H9 (cell line): ENCODE measurements around the gene NTRK3. TPM values are rescaled to one million over a fixed set of nuclear protein-coding genes. Genes with fewer than 3 reads are reported as not detected.
A peak's percentile ranks its signal among the peaks of the same experiment; 100 is the strongest.

Experiments used
- DNase-seq: peaks from one replicate; pipeline ENCODE4 v3.0.0-alpha.2; 2017
- H2AFZ ChIP-seq: one replicate; pipeline ENCODE4 v1.6.1; 2013; ENCODE audit warnings: mild to moderate bottlenecking, low read length, control low read depth, moderate library complexity
- H2AK5ac ChIP-seq: 2 replicates; pipeline ENCODE4 v1.6.1; 2013; ENCODE audit warnings: low read length, control low read depth, mixed read lengths; ENCODE audit not compliant: insufficient read length
- H2BK120ac ChIP-seq: one replicate; pipeline ENCODE4 v1.6.1; 2013; ENCODE audit warnings: low read depth, mild to moderate bottlenecking, low read length, control low read depth, inconsistent platforms; ENCODE audit not compliant: poor library complexity, severe bottlenecking
- H2BK12ac ChIP-seq: 2 replicates; pipeline ENCODE4 v1.6.1; 2013; ENCODE audit warnings: low read length, control low read depth, mixed read lengths, low read depth; ENCODE audit not compliant: insufficient read length
- H2BK15ac ChIP-seq: 2 replicates; pipeline ENCODE4 v1.6.1; 2013; ENCODE audit warnings: low read depth, low read length, control low read depth
- H2BK20ac ChIP-seq: one replicate; pipeline ENCODE4 v1.6.1; 2013; ENCODE audit warnings: low read depth, mild to moderate bottlenecking, low read length, control low read depth, inconsistent platforms; ENCODE audit not compliant: poor library complexity, severe bottlenecking
- H2BK5ac ChIP-seq: 2 replicates; pipeline ENCODE4 v1.6.1; 2013; ENCODE audit warnings: low read length, control low read depth, mixed read lengths; ENCODE audit not compliant: insufficient read length
- H3K14ac ChIP-seq: 2 replicates; pipeline ENCODE4 v1.6.1; 2013; ENCODE audit warnings: low read length, control low read depth; ENCODE audit not compliant: insufficient read depth
- H3K18ac ChIP-seq: 2 replicates; pipeline ENCODE4 v1.6.1; 2013; ENCODE audit warnings: low read depth, mild to moderate bottlenecking, mixed read lengths, low read length, control low read depth; ENCODE audit not compliant: insufficient read length
- H3K23ac ChIP-seq: 2 replicates; pipeline ENCODE4 v1.6.1; 2013; ENCODE audit warnings: low read length, control low read depth, mixed read lengths, low read depth; ENCODE audit not compliant: insufficient read length
- H3K23me2 ChIP-seq: 2 replicates; pipeline ENCODE4 v1.6.1; 2013; ENCODE audit warnings: low read depth, mild to moderate bottlenecking, mixed read lengths, low read length, control low read depth; ENCODE audit not compliant: insufficient read length, poor library complexity, severe bottlenecking
- H3K27ac ChIP-seq: 2 replicates; pipeline ENCODE4 v1.5.1; 2013; ENCODE audit warnings: low read length, control low read depth, mixed read lengths, low read depth; ENCODE audit not compliant: insufficient read length
- H3K27me3 ChIP-seq: 2 replicates; pipeline ENCODE4 v1.6.1; 2013; ENCODE audit warnings: low read length, control low read depth, inconsistent platforms; ENCODE audit not compliant: insufficient read depth
- H3K4ac ChIP-seq: 2 replicates; pipeline ENCODE4 v1.6.1; 2013; ENCODE audit warnings: low read depth, mild to moderate bottlenecking, control low read depth, inconsistent platforms, low read length, moderate library complexity
- H3K4me1 ChIP-seq: 2 replicates; pipeline ENCODE4 v1.6.1; 2013; ENCODE audit warnings: low read length, control low read depth, inconsistent platforms; ENCODE audit not compliant: insufficient read depth
- H3K4me2 ChIP-seq: 2 replicates; pipeline ENCODE4 v1.6.1; 2013; ENCODE audit warnings: low read length, control low read depth, mixed read lengths; ENCODE audit not compliant: insufficient read length, insufficient read depth
- H3K56ac ChIP-seq: 2 replicates; pipeline ENCODE4 v1.6.1; 2013; ENCODE audit warnings: low read depth, mild to moderate bottlenecking, mixed read lengths, low read length, control low read depth; ENCODE audit not compliant: insufficient read length
- H3K79me1 ChIP-seq: 2 replicates; pipeline ENCODE4 v1.6.1; 2013; ENCODE audit warnings: low read depth, mild to moderate bottlenecking, moderate library complexity, low read length, control low read depth, inconsistent platforms; ENCODE audit not compliant: insufficient read depth, poor library complexity, severe bottlenecking
- H3K79me2 ChIP-seq: 2 replicates; pipeline ENCODE4 v1.6.1; 2013; ENCODE audit warnings: low read length, control low read depth, inconsistent platforms; ENCODE audit not compliant: insufficient read depth
- H3K9ac ChIP-seq: 2 replicates; pipeline ENCODE4 v1.6.1; 2013; ENCODE audit warnings: low read length, control low read depth, mixed read lengths; ENCODE audit not compliant: insufficient read length; ENCODE audit errors: extremely low read depth
- H3K9me3 ChIP-seq: one replicate; pipeline ENCODE4 v1.6.1; 2013; ENCODE audit warnings: low read depth, low read length, inconsistent platforms; ENCODE audit not compliant: control insufficient read depth
- H3T11ph ChIP-seq: one replicate; pipeline ENCODE4 v1.6.1; 2013; ENCODE audit warnings: mild to moderate bottlenecking, low read length, control low read depth, inconsistent platforms
- H4K20me1 ChIP-seq: one replicate; pipeline ENCODE4 v1.6.1; 2013; ENCODE audit not compliant: control insufficient read depth, insufficient read length, insufficient read depth
- H4K5ac ChIP-seq: 2 replicates; pipeline ENCODE4 v1.6.1; 2013; ENCODE audit warnings: low read depth, mild to moderate bottlenecking, mixed read lengths, low read length, control low read depth; ENCODE audit not compliant: insufficient read length
- H4K8ac ChIP-seq: replicated peaks from 2 replicates; pipeline ENCODE4 v1.6.1; 2013; ENCODE audit warnings: low read length, control low read depth, mixed read lengths, low read depth; ENCODE audit not compliant: insufficient read length
- H4K91ac ChIP-seq: 2 replicates; pipeline ENCODE4 v1.6.1; 2013; ENCODE audit warnings: low read depth, mild to moderate bottlenecking, moderate library complexity, mixed read lengths, low read length, control low read depth; ENCODE audit not compliant: insufficient read length
- H3K27ac Mint-ChIP-seq, 3 experiments: 2 replicates in 2 of 3; 3 replicates in 1 of 3; pipeline ENCODE4 v1.8.0; 2020 to 2021; ENCODE audit warnings: mixed read lengths in 3 of 3, mild to moderate bottlenecking in 1 of 3, moderate library complexity in 1 of 3
- H3K27me3 Mint-ChIP-seq: 2 replicates; pipeline ENCODE4 v1.8.0; 2021; ENCODE audit warnings: low read depth, mild to moderate bottlenecking, moderate library complexity, mixed read lengths
- H3K36me3 Mint-ChIP-seq, 3 experiments: 2 replicates in 2 of 3; 3 replicates in 1 of 3; pipeline ENCODE4 v1.8.0; 2020 to 2021; ENCODE audit warnings: low read depth in 3 of 3, mixed read lengths in 3 of 3; ENCODE audit not compliant: insufficient read depth in 1 of 3
- H3K4me1 Mint-ChIP-seq, 2 experiments: 2 replicates each; pipeline ENCODE4 v1.8.0; 2020; ENCODE audit warnings: mixed read lengths in 2 of 2
- H3K4me3 Mint-ChIP-seq, 2 experiments: 2 replicates in 1 of 2; 3 replicates in 1 of 2; pipeline ENCODE4 v1.8.0; 2020 to 2021; ENCODE audit warnings: mild to moderate bottlenecking in 2 of 2, mixed read lengths in 2 of 2, moderate library complexity in 1 of 2
- H3K9me3 Mint-ChIP-seq, 2 experiments: 2 replicates in 1 of 2; 3 replicates in 1 of 2; pipeline ENCODE4 v1.8.0; 2020; ENCODE audit warnings: mild to moderate bottlenecking in 2 of 2, mixed read lengths in 2 of 2, moderate library complexity in 1 of 2
- CTCF ChIP-seq: fragments of 200-600 bp; sonication (generic); conservative IDR thresholded peaks from 3 replicates; pipeline ENCODE4 v1.8.0; 2021; ENCODE audit warnings: antibody characterized with exemption, mild to moderate bottlenecking
- WGBS: extraction: QIAGEN DNeasy Blood & Tissue Kit; methylation state at CpG from one replicate; pipeline ENCODE4 v1.1.7; 2013; ENCODE audit warnings: missing lambda C conversion rate, low lambda C conversion rate, mixed read lengths; ENCODE audit not compliant: insufficient read length; ENCODE audit errors: extremely low coverage; 5-methylcytosine and 5-hydroxymethylcytosine counted together
- total RNA-seq: library from RNA; stranded (reverse); gene quantifications from 2 replicates; pipeline ENCODE4 v1.2.1, GENCODE V29; 2021

The NTRK3 gene
- total RNA-seq, 1 experiment from 2014 or later: 2.5 TPM

GRCh38 chr15:88077296-88078020 is 179.1 kb downstream of the NTRK3 start:
- Histone ChIP-seq H3K79me2 (no peaks in the 10 kb centered on the region), H2BK5ac (no peak overlapping the region), H2AFZ (no peak overlapping the region), H3K9ac (no peak overlapping the region), H3K4ac (no peak overlapping the region), H4K8ac (no peak overlapping the region), H3K14ac (no peak overlapping the region), H3K4me1 (peaks cover 2% of the 10 kb centered on the region; the same call in 1 of the 2 replicates), H3K27ac (no peak overlapping the region), H2BK120ac (no peak overlapping the region), H3K23me2 (no peaks in the 10 kb centered on the region), H3K4me2 (no peak overlapping the region), H3K27me3 (no peaks in the 10 kb centered on the region), H2BK20ac (no peak overlapping the region), H4K5ac (no peak overlapping the region), H3K9me3 (no peaks in the 10 kb centered on the region), H3K23ac (no peak overlapping the region), H4K20me1 (no peaks in the 10 kb centered on the region), H2BK15ac (no peak overlapping the region), H3K79me1 (no peaks in the 10 kb centered on the region), H2AK5ac (no peak overlapping the region), H3T11ph (no peak overlapping the region), H2BK12ac (no peak overlapping the region), H3K18ac (no peak overlapping the region), H3K56ac (no peak overlapping the region), H4K91ac (no peak overlapping the region)
- Mint-ChIP-seq H3K36me3 (no peaks in the 10 kb centered on the region; a peak in 1 of 7 replicates), H3K9me3 (no peaks in the 10 kb centered on the region), H3K27ac (peak overlapping the region in 1 of 3 experiments; percentile 38; a peak in 2 of 7 replicates), H3K27me3 (no peaks in the 10 kb centered on the region; the same call in none of the 2 replicates), H3K4me1 (peaks cover 25 to 30% of the 10 kb centered on the region in 2 experiments), H3K4me3 (no peak overlapping the region)
- no CpG with 5 or more reads among the region's 12 CpGs for WGBS
- no peak for TF ChIP-seq CTCF
- no peak for DNase-seq
